Tibial nerve (tissue), 4 donors: ENCODE results near the gene DCDC1.

Experiments used
- EP300 ChIP-seq, 2 donors: sonication (generic); formaldehyde crosslinking; IDR thresholded peaks; one replicate each; pipeline ENCODE4 v1.6.1; 2017; ENCODE audit warnings: antibody characterized with exemption in 2 of 2, mild to moderate bottlenecking in 1 of 2
- POLR2A ChIP-seq, 2 donors: fragments of 450-650 bp; IDR thresholded peaks; one replicate each; pipeline ENCODE4 v1.6.1; 2017; ENCODE audit warnings: antibody characterized with exemption in 2 of 2, mild to moderate bottlenecking in 2 of 2, moderate library complexity in 2 of 2
- TF ChIP-seq, protein P1 (sequence below), 5 experiments: fragments of 200-600 bp in 3 of 5; fragments of 450-650 bp in 2 of 5; sonication (generic) in 3 of 5; IDR thresholded peaks; one replicate each; pipeline ENCODE4 v1.5.1; 2016 to 2019; ENCODE audit warnings: antibody characterized with exemption in 5 of 5, mild to moderate bottlenecking in 3 of 5, moderate library complexity in 2 of 5

GRCh38 chr11:31375879-31376278, 6.3 kb upstream of the DCDC1 start:
- TF ChIP-seq, protein P1, sequence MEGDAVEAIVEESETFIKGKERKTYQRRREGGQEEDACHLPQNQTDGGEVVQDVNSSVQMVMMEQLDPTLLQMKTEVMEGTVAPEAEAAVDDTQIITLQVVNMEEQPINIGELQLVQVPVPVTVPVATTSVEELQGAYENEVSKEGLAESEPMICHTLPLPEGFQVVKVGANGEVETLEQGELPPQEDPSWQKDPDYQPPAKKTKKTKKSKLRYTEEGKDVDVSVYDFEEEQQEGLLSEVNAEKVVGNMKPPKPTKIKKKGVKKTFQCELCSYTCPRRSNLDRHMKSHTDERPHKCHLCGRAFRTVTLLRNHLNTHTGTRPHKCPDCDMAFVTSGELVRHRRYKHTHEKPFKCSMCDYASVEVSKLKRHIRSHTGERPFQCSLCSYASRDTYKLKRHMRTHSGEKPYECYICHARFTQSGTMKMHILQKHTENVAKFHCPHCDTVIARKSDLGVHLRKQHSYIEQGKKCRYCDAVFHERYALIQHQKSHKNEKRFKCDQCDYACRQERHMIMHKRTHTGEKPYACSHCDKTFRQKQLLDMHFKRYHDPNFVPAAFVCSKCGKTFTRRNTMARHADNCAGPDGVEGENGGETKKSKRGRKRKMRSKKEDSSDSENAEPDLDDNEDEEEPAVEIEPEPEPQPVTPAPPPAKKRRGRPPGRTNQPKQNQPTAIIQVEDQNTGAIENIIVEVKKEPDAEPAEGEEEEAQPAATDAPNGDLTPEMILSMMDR (IDR thresholded peaks at IDR 0.05), result no peak
- no peak for TF ChIP-seq POLR2A (IDR thresholded peaks at IDR 0.05)
- no peak for TF ChIP-seq EP300 (IDR thresholded peaks at IDR 0.05)
